Liver (tissue), 9 donors: Measurements from ENCODE around the gene CHN2. TPM values are rescaled to one million over a fixed set of nuclear protein-coding genes. Genes with fewer than 3 reads are reported as not detected.

Source experiments
- DNase-seq: peaks from one replicate; pipeline ENCODE4 v3.0.0-alpha.2; 2017; ENCODE audit warnings: low spot score
- H3K27ac ChIP-seq, 2 donors: one replicate each; pipeline ENCODE4 v1.7.0; 2013; ENCODE audit warnings: inconsistent platforms in 2 of 2, low read length in 2 of 2, control low read depth in 1 of 2, low read depth in 1 of 2, mild to moderate bottlenecking in 1 of 2
- H3K27me3 ChIP-seq, 4 donors: one replicate each; pipeline versions ENCODE4 v1.6.1 to v1.7.0; 2013; ENCODE audit warnings: low read length in 3 of 4, inconsistent platforms in 1 of 4, mild to moderate bottlenecking in 1 of 4, moderate library complexity in 1 of 4; ENCODE audit not compliant: control insufficient read depth in 4 of 4, insufficient read depth in 4 of 4
- H3K36me3 ChIP-seq, 4 donors: one replicate each; pipeline versions ENCODE4 v1.6.1 to v1.7.0; 2013; ENCODE audit warnings: low read length in 3 of 4, mild to moderate bottlenecking in 3 of 4, low read depth in 1 of 4, moderate library complexity in 1 of 4; ENCODE audit not compliant: control insufficient read depth in 4 of 4, insufficient read depth in 3 of 4
- H3K4me1 ChIP-seq, 4 donors: one replicate each; pipeline versions ENCODE4 v1.6.1 to v1.7.0; 2013; ENCODE audit warnings: low read length in 3 of 4, mild to moderate bottlenecking in 3 of 4, moderate library complexity in 1 of 4; ENCODE audit not compliant: control insufficient read depth in 4 of 4, insufficient read depth in 4 of 4
- H3K4me3 ChIP-seq, 3 donors: one replicate each; pipeline versions ENCODE4 v1.6.1 to v1.7.0; 2013; ENCODE audit warnings: low read length in 3 of 3, control low read depth in 1 of 3, low read depth in 1 of 3, mild to moderate bottlenecking in 1 of 3
- H3K9ac ChIP-seq, 2 donors: one replicate each; pipeline ENCODE4 v1.7.0; 2013; ENCODE audit warnings: low read length in 2 of 2, mild to moderate bottlenecking in 2 of 2, moderate library complexity in 2 of 2, control low read depth in 1 of 2, low read depth in 1 of 2
- H3K9me3 ChIP-seq, 4 donors: one replicate each; pipeline versions ENCODE4 v1.6.1 to v1.7.0; 2013; ENCODE audit warnings: low read length in 3 of 4; ENCODE audit not compliant: control insufficient read depth in 4 of 4
- ATF3 ChIP-seq: IDR thresholded peaks from 2 replicates; pipeline ENCODE4 v1.6.1; 2016; ENCODE audit warnings: antibody characterized with exemption
- CTCF ChIP-seq: fragments of 150-350 bp; IDR thresholded peaks from 2 replicates; pipeline ENCODE4 v1.5.1; 2017; ENCODE audit warnings: improper control_type of control experiment, low read depth, low read length; ENCODE audit not compliant: missing input control
- EGR1 ChIP-seq, 2 donors: IDR thresholded peaks; 2 replicates each; pipeline ENCODE4 v1.6.1; 2016 to 2018; ENCODE audit warnings: antibody characterized with exemption in 2 of 2, low read depth in 2 of 2
- FOXA1 ChIP-seq: IDR thresholded peaks from 2 replicates; pipeline ENCODE4 v1.6.1; 2016; ENCODE audit warnings: antibody characterized with exemption
- FOXA2 ChIP-seq: IDR thresholded peaks from 2 replicates; pipeline ENCODE4 v1.6.1; 2016; ENCODE audit warnings: antibody characterized with exemption
- GABPA ChIP-seq, 2 donors: IDR thresholded peaks in 1 of 2; conservative IDR thresholded peaks in 1 of 2; 2 replicates each; pipeline ENCODE4 v1.6.1; 2016; ENCODE audit warnings: antibody characterized with exemption in 2 of 2, mild to moderate bottlenecking in 1 of 2, moderate library complexity in 1 of 2
- HNF4A ChIP-seq, 2 donors: conservative IDR thresholded peaks; 2 replicates each; pipeline ENCODE4 v1.6.1; 2016; ENCODE audit warnings: antibody characterized with exemption in 2 of 2, mild to moderate bottlenecking in 2 of 2
- HNF4G ChIP-seq: IDR thresholded peaks from 2 replicates; pipeline ENCODE4 v1.6.1; 2016; ENCODE audit warnings: antibody characterized with exemption
- JUND ChIP-seq, 2 donors: IDR thresholded peaks; 2 replicates each; pipeline ENCODE4 v1.6.1; 2016; ENCODE audit warnings: antibody characterized with exemption in 2 of 2
- MAX ChIP-seq: IDR thresholded peaks from 2 replicates; pipeline ENCODE4 v1.6.1; 2016; ENCODE audit warnings: antibody characterized with exemption
- NR2F2 ChIP-seq: IDR thresholded peaks from 2 replicates; pipeline ENCODE4 v1.6.1; 2016; ENCODE audit warnings: antibody characterized with exemption
- RAD21 ChIP-seq, 2 donors: IDR thresholded peaks; 2 replicates each; pipeline ENCODE4 v1.6.1; 2016; ENCODE audit warnings: antibody characterized with exemption in 2 of 2, mild to moderate bottlenecking in 2 of 2
- REST ChIP-seq: IDR thresholded peaks from 2 replicates; pipeline ENCODE4 v1.6.1; 2016; ENCODE audit warnings: antibody characterized with exemption, mild to moderate bottlenecking
- RXRA ChIP-seq, 2 donors: IDR thresholded peaks; 2 replicates each; pipeline ENCODE4 v1.6.1; 2017 to 2018; ENCODE audit warnings: antibody characterized with exemption in 2 of 2, mild to moderate bottlenecking in 1 of 2
- SP1 ChIP-seq: IDR thresholded peaks from 2 replicates; pipeline ENCODE4 v1.6.1; 2018; ENCODE audit warnings: antibody characterized with exemption, mild to moderate bottlenecking
- TAF1 ChIP-seq: conservative IDR thresholded peaks from 2 replicates; pipeline ENCODE4 v1.6.1; 2016; ENCODE audit warnings: antibody characterized with exemption, mild to moderate bottlenecking
- YY1 ChIP-seq: IDR thresholded peaks from 2 replicates; pipeline ENCODE4 v1.6.1; 2016; ENCODE audit warnings: antibody characterized with exemption, mild to moderate bottlenecking
- ZBTB33 ChIP-seq: IDR thresholded peaks from 2 replicates; pipeline ENCODE4 v1.6.1; 2016; ENCODE audit warnings: antibody characterized with exemption
- WGBS: extraction: QIAGEN DNeasy Blood & Tissue Kit; methylation state at CpG from one replicate; pipeline ENCODE4 v1.1.7; 2013; 5-methylcytosine and 5-hydroxymethylcytosine counted together
- polyA plus RNA-seq, 2 donors: library from polyadenylated mRNA; stranded (reverse) in 1 of 2; unstranded in 1 of 2; fragments of 200-250 nt in 1 of 2; fragments of >200 nt in 1 of 2; fragmentation: Nextera tagmentation in 1 of 2; extraction: Ambion mirVana in 1 of 2; gene quantifications; one replicate each; pipeline versions ENCODE4 v1.2.1 to v1.2.3, GENCODE V29; 2013 to 2015
- total RNA-seq, 2 donors: library from RNA; depleted of rRNA; stranded (reverse); fragments of >200 nt; gene quantifications; one replicate each; pipeline ENCODE4 v1.2.3, GENCODE V29; 2014
- donor health status: healthy.
- donor health status: healthy.
- donor health status: healthy.
- donor health status: healthy.
- donor health status: healthy.

CHN2 gene
- total and polyA plus RNA-seq, 4 donors: 8.3 to 25.4 (median 17.8) TPM

- Histone ChIP-seq H3K27ac (peak overlapping the region; percentile 33 to 43), H3K4me3 (no peak overlapping the region), H3K36me3 (no peaks in the 10 kb centered on the region), H3K9me3 (no peaks in the 10 kb centered on the region), H3K4me1 (peaks cover 14 to 64% (median 49%) of the 10 kb centered on the region in 4 donors), H3K27me3 (no peaks in the 10 kb centered on the region), H3K9ac (no peak overlapping the region)
- TF ChIP-seq RAD21 (IDR thresholded peaks at IDR 0.05) (peak; percentile 40 to 68), NR2F2 (no peak), ATF3 (no peak), SP1 (peak; percentile 68), MAX (peak; percentile 71), REST (peak; percentile 57), HNF4G (peak; percentile 80), FOXA2 (peak; percentile 64), ZBTB33 (peak; percentile 26), FOXA1 (no peak), EGR1 (IDR thresholded peaks at IDR 0.05; ENCODE audit: low read depth in 2 of 2) (no peak), JUND (IDR thresholded peaks at IDR 0.05) (peak; percentile 25 to 78), RXRA (IDR thresholded peaks at IDR 0.05) (peak; percentile 73 to 81), GABPA (IDR thresholded peaks at IDR 0.05 in 1 of 2, conservative IDR thresholded peaks at IDR 0.05 in 1 of 2) (no peak), YY1 (peak; percentile 51), TAF1 (no peak), HNF4A (conservative IDR thresholded peaks at IDR 0.05) (peak; percentile 97)
- WGBS: 34% methylated on average over 6 of the region's 6 CpGs
- DNase-seq: no peak
Observed at GRCh38 chr7:29230871-29231345, 36.3 kb downstream of the CHN2 start.

- no peak overlapping the region for H3K4me3 ChIP-seq
- peaks cover 14 to 61% (median 49%) of the 10 kb centered on the region in 4 donors for H3K4me1 ChIP-seq
- WGBS: 60% methylated on average over 4 of the region's 4 CpGs
- no peaks in the 10 kb centered on the region for H3K27me3 ChIP-seq
- no peak for DNase-seq
- no peak overlapping the region for H3K9ac ChIP-seq
- H3K9me3 ChIP-seq: no peaks in the 10 kb centered on the region
- H3K36me3 ChIP-seq: no peaks in the 10 kb centered on the region
- peak overlapping the region in 1 of 2 donors; percentile 43 for H3K27ac ChIP-seq
- TF ChIP-seq GABPA (IDR thresholded peaks at IDR 0.05 in 1 of 2, conservative IDR thresholded peaks at IDR 0.05 in 1 of 2) (no peak), SP1 (no peak), NR2F2 (no peak), MAX (no peak), RXRA (IDR thresholded peaks at IDR 0.05) (no peak), ATF3 (no peak), CTCF (no peak), REST (no peak)
Observed at GRCh38 chr7:29231671-29232232, 37.2 kb downstream of the CHN2 start.
